WERI-Rb-1 (cell line): ENCODE data around the gene ZNF841.
A peak's percentile ranks its signal among the peaks of the same experiment; 100 is the strongest.
"Not testable (repeated sequence)": the region's sequence is repeated elsewhere in the genome, so short reads cannot be mapped to it uniquely, and the experiment has no call there.

Source experiments
- DNase-seq: peaks from one replicate; pipeline ENCODE4 v3.0.0-alpha.2; 2020
- H3K27ac ChIP-seq: fragments of 250-450 bp; sonication (Bioruptor Pico); 2 replicates; pipeline ENCODE4 v1.5.1; 2020; ENCODE audit warnings: mild to moderate bottlenecking, moderate library complexity
- H3K27me3 ChIP-seq: fragments of 250-450 bp; sonication (Bioruptor Pico); 2 replicates; pipeline ENCODE4 v1.5.1; 2021; ENCODE audit warnings: mild to moderate bottlenecking, low read depth, moderate library complexity; ENCODE audit not compliant: insufficient read depth, severe bottlenecking
- H3K36me3 ChIP-seq: fragments of 250-450 bp; sonication (Bioruptor Pico); 2 replicates; pipeline ENCODE4 v1.5.1; 2020; ENCODE audit warnings: mild to moderate bottlenecking, moderate library complexity
- H3K4me3 ChIP-seq: 2 replicates; pipeline ENCODE4 v1.5.1; 2011; ENCODE audit warnings: low read depth, mild to moderate bottlenecking, control low read depth, low read length
- H3K9me3 ChIP-seq: fragments of 250-450 bp; sonication (Bioruptor Pico); 2 replicates; pipeline ENCODE4 v1.5.1; 2021; ENCODE audit warnings: mild to moderate bottlenecking, moderate library complexity; ENCODE audit not compliant: severe bottlenecking
- TF ChIP-seq, protein P1 (sequence below): IDR thresholded peaks from 2 replicates; pipeline ENCODE4 v1.5.1; 2011; ENCODE audit warnings: low read depth, mild to moderate bottlenecking, control low read depth, inconsistent platforms, low read length

The ZNF841 gene

DNA sequence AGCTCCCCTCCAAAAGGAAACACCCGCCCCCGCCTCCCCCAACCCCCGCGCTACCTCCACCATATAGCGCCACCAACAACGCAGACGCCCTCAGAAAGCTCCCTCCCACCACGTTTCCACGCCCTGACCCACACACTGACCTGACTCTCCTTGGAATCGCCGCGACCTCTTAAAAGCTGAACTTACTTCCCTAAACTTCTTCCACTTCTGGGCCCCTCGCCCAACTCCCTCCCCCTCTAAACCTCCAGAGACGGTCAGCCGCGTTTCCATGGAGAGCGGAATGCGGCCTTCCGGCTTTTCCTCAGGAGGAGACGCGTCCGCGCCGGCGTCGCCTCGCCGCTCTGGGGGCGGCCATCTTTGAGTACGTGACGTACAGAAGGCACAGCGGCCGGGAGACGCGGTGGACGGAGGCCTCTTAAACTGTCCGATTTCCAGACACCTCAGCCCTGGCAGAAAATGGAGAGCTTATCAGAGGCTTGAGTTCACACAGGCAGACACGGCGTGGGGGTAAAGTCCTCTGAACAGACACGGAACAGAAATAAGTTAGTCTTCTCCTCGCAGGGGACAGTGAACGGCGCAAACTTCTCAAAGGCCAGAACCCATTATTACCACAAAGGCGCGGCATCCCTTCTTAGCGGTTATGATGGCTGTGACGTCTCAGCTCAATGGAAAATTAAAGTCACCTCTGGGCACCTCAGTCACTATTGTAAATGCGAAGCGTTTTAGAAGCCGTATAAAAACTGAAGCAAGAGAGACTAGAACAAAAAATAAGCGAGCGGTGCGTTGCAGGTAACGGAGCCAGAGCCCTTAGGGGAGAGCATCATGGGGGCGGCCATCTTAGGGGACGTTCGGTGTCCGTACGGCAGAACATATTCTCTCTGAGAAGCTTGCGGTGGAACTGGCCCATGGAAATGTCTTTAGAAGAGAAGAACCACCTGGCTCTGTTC is 46.7 kb downstream of the ZNF841 start, which contains the start of gene ZNF432:
ZNF432 (minus strand) TSS at position 284 of the 947 bp plus-strand sequence. CDS start 1,970 bp downstream, outside the sequence.
- peak within 1 kb of the TSS; percentile 96 for H3K4me3 ChIP-seq
- H3K27ac ChIP-seq, result peak within 1 kb of the TSS; percentile 94
- DNase-seq, result peak; percentile 91
- H3K9me3 ChIP-seq, result peaks cover 7% of the 10 kb centered on the region
- H3K36me3 ChIP-seq, result peaks cover 35% of the 10 kb centered on the region
- H3K27me3 ChIP-seq, result no peaks in the 10 kb centered on the region
- TF ChIP-seq, protein P1, sequence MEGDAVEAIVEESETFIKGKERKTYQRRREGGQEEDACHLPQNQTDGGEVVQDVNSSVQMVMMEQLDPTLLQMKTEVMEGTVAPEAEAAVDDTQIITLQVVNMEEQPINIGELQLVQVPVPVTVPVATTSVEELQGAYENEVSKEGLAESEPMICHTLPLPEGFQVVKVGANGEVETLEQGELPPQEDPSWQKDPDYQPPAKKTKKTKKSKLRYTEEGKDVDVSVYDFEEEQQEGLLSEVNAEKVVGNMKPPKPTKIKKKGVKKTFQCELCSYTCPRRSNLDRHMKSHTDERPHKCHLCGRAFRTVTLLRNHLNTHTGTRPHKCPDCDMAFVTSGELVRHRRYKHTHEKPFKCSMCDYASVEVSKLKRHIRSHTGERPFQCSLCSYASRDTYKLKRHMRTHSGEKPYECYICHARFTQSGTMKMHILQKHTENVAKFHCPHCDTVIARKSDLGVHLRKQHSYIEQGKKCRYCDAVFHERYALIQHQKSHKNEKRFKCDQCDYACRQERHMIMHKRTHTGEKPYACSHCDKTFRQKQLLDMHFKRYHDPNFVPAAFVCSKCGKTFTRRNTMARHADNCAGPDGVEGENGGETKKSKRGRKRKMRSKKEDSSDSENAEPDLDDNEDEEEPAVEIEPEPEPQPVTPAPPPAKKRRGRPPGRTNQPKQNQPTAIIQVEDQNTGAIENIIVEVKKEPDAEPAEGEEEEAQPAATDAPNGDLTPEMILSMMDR, result no peak

DNA sequence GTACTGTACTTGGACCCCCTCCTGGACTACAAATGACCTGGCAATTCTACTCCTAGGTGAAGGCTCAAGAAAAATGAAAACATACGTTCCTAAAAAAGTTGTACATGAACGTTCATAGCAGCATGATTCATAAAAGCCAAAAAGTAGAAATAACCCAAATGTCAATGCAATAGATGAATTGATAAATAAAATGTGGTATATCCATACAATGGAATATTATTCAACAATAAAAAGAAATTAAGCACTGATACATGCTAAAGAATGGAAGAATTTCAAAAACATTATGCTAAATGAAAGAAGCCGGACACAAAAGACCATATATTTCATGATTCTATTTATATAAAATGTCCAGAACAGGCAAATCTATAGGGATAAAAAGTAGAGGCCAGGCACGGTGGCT is 56.4 kb downstream of the ZNF841 start:
- H3K27ac ChIP-seq, result no peak overlapping the region
- H3K36me3 ChIP-seq, result peaks cover 84% of the 10 kb centered on the region
- no peaks in the 10 kb centered on the region for H3K27me3 ChIP-seq
- TF ChIP-seq, protein P1, result no peak
- DNase-seq, result no peak
- peaks cover 9% of the 10 kb centered on the region for H3K9me3 ChIP-seq
- H3K4me3 ChIP-seq, result no peak overlapping the region

DNA sequence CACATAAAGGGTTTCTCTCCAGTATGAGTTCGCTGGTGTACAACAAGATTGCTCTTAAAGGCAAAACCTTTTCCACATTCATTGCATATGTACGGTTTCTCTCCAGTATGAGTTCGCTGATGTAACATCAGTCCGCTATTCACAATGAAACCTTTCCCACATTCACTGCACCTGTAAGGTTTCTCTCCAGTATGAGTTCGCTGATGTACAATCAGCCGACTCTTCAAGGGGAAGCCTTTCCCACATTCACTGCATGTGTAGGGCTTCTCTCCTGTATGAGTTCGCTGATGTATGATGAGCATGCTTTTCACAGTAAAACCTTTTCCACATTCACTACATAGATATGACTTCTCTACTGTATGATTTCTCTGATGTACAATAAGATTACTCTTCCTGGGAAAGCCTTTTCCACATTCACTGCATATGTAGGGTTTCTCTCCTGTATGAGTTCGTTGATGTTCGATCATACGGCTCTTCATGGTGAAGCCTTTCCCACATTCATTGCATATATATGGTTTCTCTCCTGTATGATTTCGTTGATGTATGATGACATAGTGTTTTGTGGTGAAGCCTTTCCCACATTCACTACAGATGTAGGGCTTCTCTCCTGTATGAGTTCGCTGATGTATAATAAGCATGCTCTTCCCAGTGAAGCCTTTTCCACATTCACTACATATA is 61.4 kb downstream of the ZNF841 start:
- Histone ChIP-seq H3K4me3 (no peak overlapping the region), H3K27ac (no peak overlapping the region), H3K36me3 (peaks cover 70% of the 10 kb centered on the region), H3K9me3 (peaks cover 33% of the 10 kb centered on the region), H3K27me3 (no peaks in the 10 kb centered on the region)
- TF ChIP-seq, protein P1, result no peak
- no peak for DNase-seq

DNA sequence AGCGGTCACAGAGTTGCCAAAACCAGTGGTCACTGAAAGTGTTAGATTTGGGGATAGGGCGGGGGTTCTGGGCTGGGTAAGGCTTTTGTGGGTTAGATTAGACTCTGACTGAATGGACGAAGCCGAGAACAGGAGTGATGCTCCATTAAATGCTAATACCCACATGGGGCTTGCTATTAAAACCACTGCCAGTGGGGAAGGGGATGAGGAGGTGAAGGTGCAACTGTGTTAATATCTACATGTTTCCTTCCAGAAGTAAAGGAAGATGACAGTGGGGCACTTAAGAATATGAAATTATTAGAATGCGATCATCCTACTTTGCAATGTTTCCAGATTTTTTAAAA is 66.8 kb downstream of the ZNF841 start:
- peaks cover 48% of the 10 kb centered on the region for H3K36me3 ChIP-seq
- TF ChIP-seq, protein P1, result no peak
- peak overlapping the region; percentile 93 for H3K27ac ChIP-seq
- peak overlapping the region; percentile 99 for H3K4me3 ChIP-seq
- H3K9me3 ChIP-seq, result peaks cover 19% of the 10 kb centered on the region
- H3K27me3 ChIP-seq, result no peaks in the 10 kb centered on the region
- no peak for DNase-seq

DNA sequence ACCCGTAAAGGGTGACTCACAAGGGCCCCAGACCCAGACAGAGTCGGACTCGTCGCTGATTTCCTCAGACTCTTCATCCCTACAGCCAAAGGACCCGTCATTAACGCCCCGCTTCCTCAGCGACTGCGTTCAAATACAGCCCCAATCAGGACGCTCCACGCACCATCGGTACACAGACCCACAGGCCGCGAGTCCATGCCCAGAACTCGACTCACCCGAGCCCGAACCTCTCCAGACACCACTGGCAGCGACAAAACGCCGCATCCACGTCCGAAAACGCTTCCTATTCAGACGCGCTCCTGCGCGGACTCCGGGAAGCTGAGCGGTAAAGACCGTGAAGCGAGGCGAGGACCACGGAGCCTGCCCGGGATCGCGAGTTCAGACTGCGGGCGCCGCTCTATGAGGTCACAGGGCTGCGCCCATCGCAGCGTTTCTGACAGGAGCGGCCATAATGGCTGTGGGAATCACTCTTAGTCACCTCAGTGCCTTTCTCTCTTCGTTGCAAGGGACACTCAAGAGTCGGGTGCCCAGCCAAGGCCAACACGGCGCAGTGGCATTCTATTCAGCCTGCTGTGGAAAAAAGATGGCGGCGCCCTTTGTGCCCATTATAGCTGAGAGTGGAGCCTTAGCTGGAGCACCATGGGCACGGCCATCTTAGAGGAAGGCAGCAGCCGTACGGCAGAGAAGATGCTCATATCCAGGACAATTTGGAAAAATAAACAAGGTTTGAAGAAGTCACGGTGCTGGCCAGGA is 67.4 kb downstream of the ZNF841 start, which contains the start of gene ZNF614:
ZNF614 (minus strand) TSS at position 353 of the 753 bp plus-strand sequence. CDS start 2,634 bp downstream, outside the sequence.
- Histone ChIP-seq H3K36me3 (peaks cover 48% of the 10 kb centered on the region), H3K9me3 (peaks cover 15% of the 10 kb centered on the region), H3K27me3 (no peaks in the 10 kb centered on the region), H3K27ac (peak within 1 kb of the TSS; percentile 93), H3K4me3 (peak within 1 kb of the TSS; percentile 99)
- TF ChIP-seq, protein P1, result no peak
- peak; percentile 81 for DNase-seq

DNA sequence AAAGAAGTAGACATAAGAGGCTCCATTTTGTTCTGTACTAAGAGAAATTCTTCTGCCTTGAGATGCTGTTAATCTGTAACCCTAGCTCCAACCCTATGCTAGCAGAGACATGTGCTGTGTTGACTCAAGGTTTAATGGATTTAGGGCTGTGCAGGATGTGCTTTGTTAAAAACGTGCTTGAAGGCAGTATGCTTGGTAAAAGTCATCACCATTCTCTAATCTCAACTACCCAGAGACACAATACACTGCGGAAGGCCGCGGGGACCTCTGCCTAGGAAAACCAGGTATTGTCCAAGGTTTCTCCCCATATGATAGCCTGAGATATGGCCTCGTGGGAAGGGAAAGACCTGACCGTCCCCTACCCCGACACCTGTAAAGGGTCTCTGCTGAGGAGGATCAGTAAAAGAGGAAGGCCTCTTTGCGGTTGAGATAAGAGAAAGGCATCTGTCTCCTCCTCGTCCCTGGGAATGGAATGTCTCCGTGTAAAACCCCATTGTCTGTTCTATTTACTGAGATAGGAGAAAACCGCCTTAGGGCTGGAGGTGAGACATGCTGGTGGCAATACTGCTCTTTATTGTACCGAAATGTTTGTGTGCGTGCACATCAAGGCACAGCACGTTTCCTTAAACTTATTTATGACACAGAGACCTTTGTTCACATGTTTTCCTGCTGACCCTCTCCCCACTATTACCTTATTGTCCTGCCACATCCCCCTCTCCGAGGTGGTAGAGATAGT is 69.1 kb downstream of the ZNF841 start:
- not testable (repeated sequence) for H3K9me3 ChIP-seq
- H3K36me3 ChIP-seq, result peaks cover 51% of the 10 kb centered on the region

DNA sequence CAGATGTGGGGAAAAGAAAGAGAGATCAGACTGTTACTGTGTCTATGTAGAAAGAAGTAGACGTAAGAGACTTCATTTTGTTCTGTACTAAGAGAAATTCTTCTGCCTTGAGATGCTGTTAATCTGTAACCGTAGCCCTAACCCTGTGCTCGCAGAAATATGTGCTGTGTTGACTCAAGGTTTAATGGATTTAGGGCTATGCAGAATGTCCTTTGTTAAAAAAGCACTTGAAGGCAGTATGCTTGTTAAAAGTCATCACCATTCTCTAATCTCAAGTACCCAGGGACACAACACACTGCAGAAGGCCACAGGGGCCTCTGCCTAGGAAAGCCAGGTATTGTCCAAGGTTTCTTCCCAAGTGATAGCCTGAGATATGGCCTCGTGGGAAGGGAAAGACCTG is 71.1 kb downstream of the ZNF841 start:
- H3K4me3 ChIP-seq, H3K27me3 ChIP-seq, H3K27ac ChIP-seq, H3K9me3 ChIP-seq, DNase-seq: not testable (repeated sequence)
- peaks cover 64% of the 10 kb centered on the region for H3K36me3 ChIP-seq

More for the DNA sequence above, 69.1 kb downstream of the ZNF841 start:
- H3K27me3 ChIP-seq, H3K4me3 ChIP-seq, H3K27ac ChIP-seq, DNase-seq: not testable (repeated sequence)
